DND-41 (cell line): ENCODE measurements around the gene ZNF488.

Experiments used
- ATAC-seq: fragments of 200-7000 bp; cut with Tn5 transposase; 3 replicates; pipeline ENCODE4 v1.9.1; 2021; ENCODE audit warnings: low read depth; ENCODE audit not compliant: insufficient read depth
- DNase-seq: peaks from one replicate; pipeline ENCODE4 v3.0.0-alpha.2; 2020
- H2AFZ ChIP-seq: 2 replicates; pipeline ENCODE4 v1.6.0; 2012; ENCODE audit warnings: low read depth, low read length
- H3K27ac ChIP-seq: 2 replicates; pipeline ENCODE4 v1.5.1; 2012; ENCODE audit warnings: low read length, inconsistent platforms
- H3K27me3 ChIP-seq: fragments of 200-600 bp; sonication (generic); 2 replicates; pipeline ENCODE4 v1.6.0; 2012; ENCODE audit warnings: low read length, mild to moderate bottlenecking, inconsistent platforms; ENCODE audit not compliant: insufficient read depth, poor library complexity
- H3K36me3 ChIP-seq: 2 replicates; pipeline ENCODE4 v1.5.1; 2012; ENCODE audit warnings: low read length, inconsistent platforms; ENCODE audit not compliant: insufficient read depth
- H3K4me1 ChIP-seq: 2 replicates; pipeline ENCODE4 v1.5.1; 2012; ENCODE audit warnings: mild to moderate bottlenecking, low read length; ENCODE audit not compliant: insufficient read depth
- H3K4me2 ChIP-seq: 2 replicates; pipeline ENCODE4 v1.6.0; 2012; ENCODE audit warnings: mild to moderate bottlenecking, moderate library complexity, low read length, inconsistent platforms; ENCODE audit not compliant: insufficient read depth
- H3K4me3 ChIP-seq, 2 experiments: fragments of 200-600 bp in 1 of 2; shearing (Covaris generic) in 1 of 2; 2 replicates each; pipeline ENCODE4 v1.5.1; 2012 to 2016; ENCODE audit warnings: inconsistent platforms in 2 of 2, low read length in 2 of 2, mild to moderate bottlenecking in 2 of 2, low read depth in 1 of 2, moderate library complexity in 1 of 2
- H3K79me2 ChIP-seq: 2 replicates; pipeline ENCODE4 v1.6.0; 2012; ENCODE audit warnings: low read length, inconsistent platforms; ENCODE audit not compliant: insufficient read depth
- H3K9ac ChIP-seq: 2 replicates; pipeline ENCODE4 v1.6.0; 2012; ENCODE audit warnings: low read depth, mild to moderate bottlenecking, inconsistent platforms, low read length, moderate library complexity
- H3K9me3 ChIP-seq: 2 replicates; pipeline ENCODE4 v1.5.1; 2012; ENCODE audit warnings: low read length, moderate library complexity, mild to moderate bottlenecking, inconsistent platforms; ENCODE audit not compliant: insufficient read depth, severe bottlenecking
- H4K20me1 ChIP-seq: 2 replicates; pipeline ENCODE4 v1.6.0; 2012; ENCODE audit warnings: low read length; ENCODE audit not compliant: insufficient read depth
- CTCF ChIP-seq: IDR thresholded peaks from 2 replicates; pipeline ENCODE4 v1.5.1; 2012; ENCODE audit warnings: borderline replicate concordance, low read length, moderate library complexity, mild to moderate bottlenecking; ENCODE audit not compliant: poor library complexity, severe bottlenecking; ENCODE audit errors: extremely low read depth
- EZH2 ChIP-seq: IDR thresholded peaks from 3 replicates; pipeline ENCODE4 v1.6.1; 2012; ENCODE audit warnings: borderline replicate concordance, low read depth, mild to moderate bottlenecking, moderate library complexity, low read length, inconsistent platforms; ENCODE audit not compliant: severe bottlenecking

ZNF488 gene

DNA sequence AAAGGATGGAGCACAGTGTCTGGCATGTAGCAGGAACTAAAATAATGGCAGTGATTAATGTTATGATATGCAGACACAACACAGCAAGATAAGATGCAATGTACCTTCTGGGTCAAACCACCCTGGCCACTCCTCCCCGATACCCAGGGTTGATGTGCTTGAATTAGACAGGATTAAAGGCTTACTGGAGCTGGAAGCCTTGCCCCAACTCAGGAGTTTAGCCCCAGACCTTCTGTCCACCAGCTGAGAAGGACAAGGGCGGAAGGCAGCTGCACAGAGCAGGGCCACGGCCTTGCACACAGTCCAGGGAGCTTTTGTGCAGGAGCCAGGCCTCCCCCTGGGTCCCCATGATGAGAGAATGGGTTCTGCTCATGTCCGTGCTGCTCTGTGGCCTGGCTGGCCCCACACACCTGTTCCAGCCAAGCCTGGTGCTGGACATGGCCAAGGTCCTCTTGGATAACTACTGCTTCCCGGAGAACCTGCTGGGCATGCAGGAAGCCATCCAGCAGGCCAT, 35.9 kb downstream of the ZNF488 start, which contains the start of gene RBP3:
Gene RBP3, plus strand, starts transcription at position 226 of the 514 bp plus-strand sequence. Its CDS starts 122 bp downstream, at position 348.
- no peak within 1 kb of the TSS for H3K4me3 ChIP-seq
- no peak within 1 kb of the TSS for H3K9ac ChIP-seq
- H3K27me3 ChIP-seq, result peaks cover 15% of the 10 kb centered on the region
- DNase-seq (no peak), ATAC-seq (no peak)
- H3K27ac ChIP-seq, result no peak within 1 kb of the TSS
- no peaks in the 10 kb centered on the region for H3K79me2 ChIP-seq
- no peaks in the 10 kb centered on the region for H3K9me3 ChIP-seq
- 0 out of 2 replicates have a peak, but pooled peaks cover 4% of the 10 kb centered on the region for H4K20me1 ChIP-seq
- no peak within 1 kb of the TSS for H2AFZ ChIP-seq
- no peak within 1 kb of the TSS for H3K4me2 ChIP-seq
- no peaks in the 10 kb centered on the region for H3K4me1 ChIP-seq
- TF ChIP-seq EZH2 (no peak), CTCF (no peak)
- no peaks in the 10 kb centered on the region for H3K36me3 ChIP-seq

GRCh38 chr10:47347303-47347675, 36.8 kb downstream of the ZNF488 start:
- Histone ChIP-seq H3K4me3 (no peak overlapping the region), H3K9me3 (no peaks in the 10 kb centered on the region), H3K4me2 (no peak overlapping the region), H3K36me3 (no peaks in the 10 kb centered on the region), H3K27me3 (peaks cover 15% of the 10 kb centered on the region), H2AFZ (no peak overlapping the region), H3K79me2 (no peaks in the 10 kb centered on the region), H4K20me1 (0 out of 2 replicates have a peak, but pooled peaks cover 4% of the 10 kb centered on the region), H3K9ac (no peak overlapping the region), H3K4me1 (no peaks in the 10 kb centered on the region), H3K27ac (no peak overlapping the region)
- ATAC-seq (no peak), DNase-seq (no peak)
- TF ChIP-seq EZH2 (no peak), CTCF (no peak)

DNA sequence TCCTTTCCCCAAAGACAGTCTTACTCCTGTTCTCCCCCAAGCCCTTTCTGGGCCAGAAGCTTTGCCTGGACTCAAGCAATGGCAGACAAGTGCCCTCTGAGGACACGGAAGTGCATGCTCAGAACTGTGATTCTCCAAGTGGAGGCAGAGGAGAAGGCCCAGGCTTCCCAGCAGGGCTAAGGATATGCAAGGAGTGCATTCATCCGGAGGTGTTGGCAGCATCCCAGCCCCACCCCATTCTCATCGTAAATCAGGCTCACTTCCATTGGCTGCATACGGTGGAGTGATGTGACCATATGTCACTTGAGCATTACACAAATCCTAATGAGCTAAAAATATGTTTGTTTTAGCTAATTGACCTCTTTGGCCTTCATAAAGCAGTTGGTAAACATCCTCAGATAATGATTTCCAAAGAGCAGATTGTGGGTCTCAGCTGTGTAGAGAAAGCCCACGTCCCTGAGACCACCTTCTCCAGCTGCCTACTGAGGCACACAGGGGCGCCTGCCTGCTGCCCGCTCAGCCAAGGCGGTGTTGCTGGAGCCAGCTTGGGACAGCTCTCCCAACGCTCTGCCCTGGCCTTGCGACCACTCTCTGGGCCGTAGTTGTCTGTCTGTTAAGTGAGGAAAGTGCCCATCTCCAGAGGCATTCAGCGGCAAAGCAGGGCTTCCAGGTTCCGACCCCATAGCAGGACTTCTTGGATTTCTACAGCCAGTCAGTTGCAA, 37.4 kb downstream of the ZNF488 start:
- no peak for DNase-seq
- H3K27ac ChIP-seq, result no peak overlapping the region
- no peak for ATAC-seq
- no peak overlapping the region for H3K9ac ChIP-seq
- no peak overlapping the region for H3K4me3 ChIP-seq
- H4K20me1 ChIP-seq, result 0 out of 2 replicates have a peak, but pooled peaks cover 4% of the 10 kb centered on the region
- H2AFZ ChIP-seq, result no peak overlapping the region
- H3K27me3 ChIP-seq, result peaks cover 15% of the 10 kb centered on the region
- H3K36me3 ChIP-seq, result no peaks in the 10 kb centered on the region
- H3K4me2 ChIP-seq, result no peak overlapping the region
- no peaks in the 10 kb centered on the region for H3K4me1 ChIP-seq
- TF ChIP-seq EZH2 (no peak), CTCF (no peak)
- no peaks in the 10 kb centered on the region for H3K79me2 ChIP-seq
- no peaks in the 10 kb centered on the region for H3K9me3 ChIP-seq
